Testis (tissue), 2 donors: ENCODE data around the gene CPLANE2.

Experiments
- CTCF ChIP-seq, 3 experiments: fragments of 450-650 bp in 2 of 3; fragments of 200-600 bp in 1 of 3; sonication (generic) in 1 of 3; IDR thresholded peaks; one replicate each; pipeline ENCODE4 v1.5.1; 2016 to 2019; ENCODE audit warnings: antibody characterized with exemption in 3 of 3, mild to moderate bottlenecking in 2 of 3, moderate library complexity in 1 of 3
- POLR2A ChIP-seq: fragments of 450-650 bp; IDR thresholded peaks from one replicate; pipeline ENCODE4 v1.6.1; 2017; ENCODE audit warnings: antibody characterized with exemption, mild to moderate bottlenecking, moderate library complexity

DNA sequence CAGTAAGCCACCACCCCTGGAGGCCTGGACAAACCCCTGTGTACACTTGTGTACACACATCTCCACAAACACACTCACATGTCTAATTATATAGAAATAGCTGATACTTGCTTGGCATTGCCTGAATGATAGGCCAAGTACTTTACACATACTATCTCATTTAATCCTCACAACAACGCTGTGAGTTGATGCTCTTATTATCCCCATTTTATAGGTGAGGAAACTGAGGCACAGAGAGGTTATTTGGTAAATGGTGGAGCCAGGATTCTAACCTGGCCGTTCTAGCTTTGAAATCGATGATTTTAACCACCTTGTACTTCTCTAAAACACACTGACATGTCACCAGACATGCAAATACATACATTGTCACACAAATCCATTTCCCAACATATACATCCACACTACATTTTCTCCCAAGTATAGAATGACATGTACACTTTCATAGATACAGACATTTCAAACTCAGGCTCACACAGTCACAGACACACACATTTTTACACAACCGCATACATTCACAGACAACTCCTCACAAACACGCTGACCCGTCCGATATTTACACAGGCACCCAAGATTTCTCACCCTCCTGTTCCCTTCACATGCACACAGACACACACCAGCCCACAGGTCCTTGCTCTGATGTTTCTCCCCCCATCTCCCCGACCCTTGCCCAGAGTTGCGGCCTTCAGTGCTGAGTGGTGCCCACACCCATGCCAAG, 27.7 kb downstream of the CPLANE2 start:
- TF ChIP-seq CTCF (IDR thresholded peaks at IDR 0.05), result no peak
- no peak for TF ChIP-seq POLR2A
